HepG2 (cell line): ENCODE results near the gene NIP7. TPM values are rescaled to one million over a fixed set of nuclear protein-coding genes. Genes with fewer than 3 reads are reported as not detected.

Experiments used
- CCAR2 ChIP-seq: fragments of 200-400 bp; formaldehyde crosslinking; optimal IDR thresholded peaks from 2 replicates; pipeline ENCODE3; 2018; ENCODE audit warnings: low read depth, mild to moderate bottlenecking, low read length, moderate library complexity
- EED ChIP-seq: sonication (generic); formaldehyde crosslinking; IDR thresholded peaks from 2 replicates; pipeline ENCODE4 v1.5.0; 2020; ENCODE audit warnings: mild to moderate bottlenecking, missing genetic modification reagents
- GATA4 ChIP-seq: sonication (generic); IDR thresholded peaks from 2 replicates; pipeline ENCODE4 v1.6.1; 2016; ENCODE audit warnings: antibody characterized with exemption, low read depth, borderline replicate concordance
- GTF2F1 ChIP-seq: fragments of 150-350 bp; IDR thresholded peaks from 2 replicates; pipeline ENCODE4 v1.6.1; 2014; ENCODE audit warnings: low read length
- HDAC6 ChIP-seq: fragments of 200-600 bp; sonication (generic); IDR thresholded peaks from 2 replicates; pipeline ENCODE4 v1.7.0; 2017; ENCODE audit warnings: mild to moderate bottlenecking, antibody characterized with exemption, low read length, low read depth
- KLF12 ChIP-seq: sonication (generic); formaldehyde crosslinking; IDR thresholded peaks from 2 replicates; pipeline ENCODE4 v1.4.0; 2020; ENCODE audit warnings: missing genetic modification reagents, borderline replicate concordance
- MXI1 ChIP-seq: IDR thresholded peaks from 3 replicates; pipeline ENCODE4 v1.6.1; 2012; ENCODE audit warnings: low read depth, low read length, inconsistent platforms, borderline replicate concordance
- POLR2A ChIP-seq, 2 experiments: IDR thresholded peaks; 2 replicates each; pipeline ENCODE4 v1.6.1; 2011; ENCODE audit warnings: low read depth in 2 of 2, low read length in 2 of 2, mild to moderate bottlenecking in 1 of 2, moderate library complexity in 1 of 2; ENCODE audit not compliant: insufficient read depth in 1 of 2
- RNF2 ChIP-seq: fragments of 450-650 bp; conservative IDR thresholded peaks from 2 replicates; pipeline ENCODE4 v1.6.1; 2016; ENCODE audit warnings: low read depth
- RXRA ChIP-seq: sonication (generic); formaldehyde crosslinking; IDR thresholded peaks from 2 replicates; pipeline ENCODE4 v1.5.1; 2020; ENCODE audit warnings: missing genetic modification reagents
- SALL1 ChIP-seq: sonication (generic); formaldehyde crosslinking; IDR thresholded peaks from 2 replicates; pipeline ENCODE4 v1.8.0; 2022; ENCODE audit warnings: mild to moderate bottlenecking, missing genetic modification reagents
- TBX2 ChIP-seq: sonication (generic); formaldehyde crosslinking; IDR thresholded peaks from 2 replicates; pipeline ENCODE4 v1.5.0; 2020; ENCODE audit warnings: missing genetic modification reagents, mild to moderate bottlenecking, borderline replicate concordance
- ZC3H13 ChIP-seq: sonication (generic); formaldehyde crosslinking; IDR thresholded peaks from 2 replicates; pipeline ENCODE4 v1.8.1; 2023; ENCODE audit warnings: mild to moderate bottlenecking, missing genetic modification reagents, moderate library complexity
- ZFP90 ChIP-seq: sonication (generic); formaldehyde crosslinking; IDR thresholded peaks from 2 replicates; pipeline ENCODE4 v1.8.0; 2022; ENCODE audit warnings: missing genetic modification reagents, mild to moderate bottlenecking, inconsistent platforms, borderline replicate concordance
- ZNF253 ChIP-seq: sonication (generic); formaldehyde crosslinking; IDR thresholded peaks from 2 replicates; pipeline ENCODE4 v1.8.0; 2022; ENCODE audit warnings: mild to moderate bottlenecking, missing genetic modification reagents, borderline replicate concordance
- ZNF484 ChIP-seq: sonication (generic); formaldehyde crosslinking; IDR thresholded peaks from 2 replicates; pipeline ENCODE4 v1.5.1; 2020; ENCODE audit warnings: mild to moderate bottlenecking, low read depth, missing genetic modification reagents, borderline replicate concordance
- ZNF530 ChIP-seq: sonication (generic); formaldehyde crosslinking; IDR thresholded peaks from 2 replicates; pipeline ENCODE4 v1.5.0; 2020; ENCODE audit warnings: low read depth, mild to moderate bottlenecking, missing genetic modification reagents
- ZNF570 ChIP-seq: sonication (generic); formaldehyde crosslinking; IDR thresholded peaks from 2 replicates; pipeline ENCODE4 v1.4.0; 2020; ENCODE audit warnings: mild to moderate bottlenecking, missing genetic modification reagents, borderline replicate concordance
- ZNF788 ChIP-seq: sonication (generic); formaldehyde crosslinking; IDR thresholded peaks from 2 replicates; pipeline ENCODE4 v1.5.0; 2020; ENCODE audit warnings: mild to moderate bottlenecking, missing genetic modification reagents, borderline replicate concordance
- ZSCAN31 ChIP-seq: sonication (generic); formaldehyde crosslinking; IDR thresholded peaks from 2 replicates; pipeline ENCODE4 v1.5.0; 2020; ENCODE audit warnings: low read depth, mild to moderate bottlenecking, missing genetic modification reagents
- polyA plus RNA-seq, 8 experiments: library from polyadenylated mRNA; depleted of rRNA in 3 of 8; stranded (reverse) in 7 of 8; unstranded in 1 of 8; fragments of >200 nt; fragmentation: Illumina TruSeq in 4 of 8; extraction: Trizol in 4 of 8; gene quantifications; 2 replicates each; pipeline versions ENCODE4 v1.2.1 to v1.2.3, GENCODE V29; 2011 to 2016; ENCODE audit warnings: low read depth in 4 of 8, missing spikeins in 1 of 8, mixed read lengths in 1 of 8; ENCODE audit not compliant: insufficient read depth in 1 of 8
- total RNA-seq, 5 experiments: library from RNA; depleted of rRNA; stranded (reverse); fragments of >200 nt; fragmentation: Illumina TruSeq; extraction: Trizol; gene quantifications; 2 replicates each; pipeline ENCODE4 v1.2.3, GENCODE V29; 2016; ENCODE audit warnings: low read depth in 1 of 5
- TF ChIP-seq, protein P1 (sequence below): IDR thresholded peaks from 2 replicates; pipeline ENCODE4 v1.6.1; 2016; ENCODE audit warnings: mild to moderate bottlenecking
- TF ChIP-seq, protein P2 (sequence below): sonication (generic); formaldehyde crosslinking; IDR thresholded peaks from 2 replicates; pipeline ENCODE4 v1.9.0; 2021; ENCODE audit warnings: missing genetic modification reagents, mild to moderate bottlenecking, borderline replicate concordance

Gene NIP7
- total and polyA plus RNA-seq, 2 of the 13 experiments (the other 11 are each of a cell fraction or from before 2014, with no cell fraction given): 15.3 to 114 TPM

DNA sequence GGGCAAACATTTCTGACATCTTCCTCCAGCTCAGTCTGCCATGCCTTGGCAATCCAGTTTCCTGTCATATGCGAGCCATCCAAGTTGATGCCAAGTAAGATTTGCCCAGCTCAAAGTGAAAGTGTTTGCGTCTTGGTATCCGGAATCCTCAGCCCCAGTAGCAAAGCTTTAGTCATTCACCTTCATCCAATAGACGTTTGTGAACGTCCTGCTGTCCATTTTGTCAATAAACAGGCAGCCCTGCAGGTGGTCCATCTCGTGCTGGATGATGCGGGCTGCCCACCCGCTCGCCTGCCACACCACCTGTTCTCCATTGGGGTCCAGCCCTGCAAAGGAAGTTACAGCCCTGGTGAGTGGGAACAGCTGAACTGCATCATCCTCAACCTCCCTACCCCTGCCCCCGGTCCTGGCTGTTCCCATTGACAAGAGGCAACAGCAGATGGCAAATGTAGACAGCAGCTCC is 10.7 kb upstream of the NIP7 start (continued):
- no peak for TF ChIP-seq ZNF484 (CRISPR knock-in tag)
- TF ChIP-seq TBX2: peak; percentile 22; the same call in 1 of the 2 replicates
- TF ChIP-seq, protein P1, sequence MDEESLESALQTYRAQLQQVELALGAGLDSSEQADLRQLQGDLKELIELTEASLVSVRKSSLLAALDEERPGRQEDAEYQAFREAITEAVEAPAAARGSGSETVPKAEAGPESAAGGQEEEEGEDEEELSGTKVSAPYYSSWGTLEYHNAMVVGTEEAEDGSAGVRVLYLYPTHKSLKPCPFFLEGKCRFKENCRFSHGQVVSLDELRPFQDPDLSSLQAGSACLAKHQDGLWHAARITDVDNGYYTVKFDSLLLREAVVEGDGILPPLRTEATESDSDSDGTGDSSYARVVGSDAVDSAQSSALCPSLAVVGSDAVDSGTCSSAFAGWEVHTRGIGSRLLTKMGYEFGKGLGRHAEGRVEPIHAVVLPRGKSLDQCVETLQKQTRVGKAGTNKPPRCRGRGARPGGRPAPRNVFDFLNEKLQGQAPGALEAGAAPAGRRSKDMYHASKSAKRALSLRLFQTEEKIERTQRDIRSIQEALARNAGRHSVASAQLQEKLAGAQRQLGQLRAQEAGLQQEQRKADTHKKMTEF (CRISPR knock-in tag): 0 out of 2 replicates have a peak, but pooled peaks have one; percentile 37
- TF ChIP-seq ZNF530: no peak
- TF ChIP-seq RXRA: 0 out of 2 replicates have a peak, but pooled peaks have one; percentile 6
- TF ChIP-seq EED (CRISPR knock-in tag): 0 out of 2 replicates have a peak, but pooled peaks have one; percentile 20
- no peak for TF ChIP-seq GTF2F1
- 0 out of 2 replicates have a peak, but pooled peaks have one; percentile 22 for TF ChIP-seq GATA4
- TF ChIP-seq KLF12 (CRISPR knock-in tag): no peak
- TF ChIP-seq CCAR2: no peak
- TF ChIP-seq ZNF570 (CRISPR knock-in tag): no peak
- peak; percentile 19; the same call in 1 of the 2 replicates for TF ChIP-seq SALL1
- 0 out of 4 replicates have a peak, but pooled peaks of 1 of the 2 experiments have one; percentile 3 for TF ChIP-seq POLR2A (IDR thresholded peaks at IDR 0.05; ENCODE audit: insufficient read depth in 1 of 2, low read depth in 2 of 2, low read length in 2 of 2)
- peak; percentile 21; the same call in 1 of the 2 replicates for TF ChIP-seq ZNF253 (CRISPR knock-in tag)
- 0 out of 3 replicates have a peak, but pooled peaks have one; percentile 28 for TF ChIP-seq MXI1
- TF ChIP-seq ZNF788 (CRISPR knock-in tag): peak; percentile 23; the same call in 1 of the 2 replicates
- no peak for TF ChIP-seq HDAC6
- TF ChIP-seq, protein P2, sequence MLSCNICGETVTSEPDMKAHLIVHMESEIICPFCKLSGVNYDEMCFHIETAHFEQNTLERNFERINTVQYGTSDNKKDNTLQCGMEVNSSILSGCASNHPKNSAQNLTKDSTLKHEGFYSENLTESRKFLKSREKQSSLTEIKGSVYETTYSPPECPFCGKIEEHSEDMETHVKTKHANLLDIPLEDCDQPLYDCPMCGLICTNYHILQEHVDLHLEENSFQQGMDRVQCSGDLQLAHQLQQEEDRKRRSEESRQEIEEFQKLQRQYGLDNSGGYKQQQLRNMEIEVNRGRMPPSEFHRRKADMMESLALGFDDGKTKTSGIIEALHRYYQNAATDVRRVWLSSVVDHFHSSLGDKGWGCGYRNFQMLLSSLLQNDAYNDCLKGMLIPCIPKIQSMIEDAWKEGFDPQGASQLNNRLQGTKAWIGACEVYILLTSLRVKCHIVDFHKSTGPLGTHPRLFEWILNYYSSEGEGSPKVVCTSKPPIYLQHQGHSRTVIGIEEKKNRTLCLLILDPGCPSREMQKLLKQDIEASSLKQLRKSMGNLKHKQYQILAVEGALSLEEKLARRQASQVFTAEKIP (CRISPR knock-in tag): no peak
- TF ChIP-seq ZC3H13: peak; percentile 77; the same call in 1 of the 2 replicates
- TF ChIP-seq RNF2: no peak
- 0 out of 2 replicates have a peak, but pooled peaks have one; percentile 27 for TF ChIP-seq ZSCAN31 (CRISPR knock-in tag)
- TF ChIP-seq ZFP90 (CRISPR knock-in tag): no peak
